HepG2 (cell line): ENCODE measurements around the gene DLG1. TPM values are rescaled to one million over a fixed set of nuclear protein-coding genes. Genes with fewer than 3 reads are reported as not detected.

Experiments
- AHR ChIP-seq: IDR thresholded peaks from 2 replicates; pipeline ENCODE4 v1.6.1; 2018; ENCODE audit warnings: missing genetic modification reagents, missing compliant biosample characterization
- AKNA ChIP-seq: sonication (generic); formaldehyde crosslinking; IDR thresholded peaks from 2 replicates; pipeline ENCODE4 v1.4.0; 2020; ENCODE audit warnings: missing genetic modification reagents, borderline replicate concordance
- CBX5 ChIP-seq: sonication (generic); formaldehyde crosslinking; IDR thresholded peaks from 2 replicates; pipeline ENCODE4 v1.4.0; 2020; ENCODE audit warnings: missing genetic modification reagents, borderline replicate concordance
- CEBPG ChIP-seq: IDR thresholded peaks from 2 replicates; pipeline ENCODE4 v1.6.1; 2016
- CREBL2 ChIP-seq: sonication (generic); formaldehyde crosslinking; IDR thresholded peaks from 2 replicates; pipeline ENCODE4 v1.8.1; 2023; ENCODE audit warnings: missing genetic modification reagents, mild to moderate bottlenecking, borderline replicate concordance
- CREM ChIP-seq, 2 experiments: sonication (generic) in 1 of 2; formaldehyde crosslinking in 1 of 2; IDR thresholded peaks; 2 replicates each; pipeline versions ENCODE4 v1.4.0 to v1.6.1; 2016 to 2020; ENCODE audit warnings: antibody characterized with exemption in 1 of 2, mild to moderate bottlenecking in 1 of 2, missing genetic modification reagents in 1 of 2
- ELK4 ChIP-seq: sonication (generic); formaldehyde crosslinking; IDR thresholded peaks from 2 replicates; pipeline ENCODE4 v1.9.0; 2021; ENCODE audit warnings: missing genetic modification reagents, borderline replicate concordance
- FOXO1 ChIP-seq: sonication (generic); formaldehyde crosslinking; IDR thresholded peaks from 2 replicates; pipeline ENCODE4 v1.4.0; 2020; ENCODE audit warnings: missing genetic modification reagents
- HNRNPK ChIP-seq: fragments of 200-400 bp; formaldehyde crosslinking; IDR thresholded peaks from 2 replicates; pipeline ENCODE4 v1.6.1; 2018; ENCODE audit warnings: low read length, low read depth, moderate library complexity, mild to moderate bottlenecking; ENCODE audit not compliant: poor library complexity, severe bottlenecking
- HOXA3 ChIP-seq: sonication (generic); formaldehyde crosslinking; IDR thresholded peaks from 2 replicates; pipeline ENCODE4 v1.5.0; 2020; ENCODE audit warnings: missing genetic modification reagents
- MLLT10 ChIP-seq: sonication (generic); formaldehyde crosslinking; IDR thresholded peaks from 2 replicates; pipeline ENCODE4 v1.4.0; 2020; ENCODE audit warnings: missing genetic modification reagents
- POGZ ChIP-seq: sonication (generic); formaldehyde crosslinking; IDR thresholded peaks from 2 replicates; pipeline ENCODE4 v1.4.0; 2020; ENCODE audit warnings: mild to moderate bottlenecking, missing genetic modification reagents
- SRF ChIP-seq: IDR thresholded peaks from 2 replicates; pipeline ENCODE4 v1.6.1; 2011; ENCODE audit warnings: mild to moderate bottlenecking, low read depth, low read length, moderate library complexity
- THAP11 ChIP-seq: IDR thresholded peaks from 2 replicates; pipeline ENCODE4 v1.6.1; 2016; ENCODE audit warnings: missing biosample characterization, missing genetic modification reagents
- ZBTB1 ChIP-seq: sonication (generic); formaldehyde crosslinking; IDR thresholded peaks from 2 replicates; pipeline ENCODE4 v1.4.0; 2020; ENCODE audit warnings: missing genetic modification reagents, borderline replicate concordance
- ZMAT5 ChIP-seq: sonication (generic); formaldehyde crosslinking; IDR thresholded peaks from 2 replicates; pipeline ENCODE4 v1.5.0; 2020; ENCODE audit warnings: mild to moderate bottlenecking, low read depth, missing genetic modification reagents, borderline replicate concordance
- ZNF382 ChIP-seq: sonication (generic); formaldehyde crosslinking; IDR thresholded peaks from 2 replicates; pipeline ENCODE4 v1.5.0; 2020; ENCODE audit warnings: missing genetic modification reagents, mild to moderate bottlenecking, borderline replicate concordance
- ZNF451 ChIP-seq: sonication (generic); formaldehyde crosslinking; IDR thresholded peaks from 2 replicates; pipeline ENCODE4 v1.5.0; 2020; ENCODE audit warnings: mild to moderate bottlenecking, missing genetic modification reagents
- ZNF496 ChIP-seq: sonication (generic); formaldehyde crosslinking; IDR thresholded peaks from 2 replicates; pipeline ENCODE4 v1.8.1; 2023; ENCODE audit warnings: mild to moderate bottlenecking, moderate library complexity, missing genetic modification reagents; ENCODE audit not compliant: insufficient replicate concordance
- ZNF713 ChIP-seq: sonication (generic); formaldehyde crosslinking; IDR thresholded peaks from 2 replicates; pipeline ENCODE4 v1.4.0; 2020; ENCODE audit warnings: mild to moderate bottlenecking, missing genetic modification reagents
- ZNF770 ChIP-seq: sonication (generic); formaldehyde crosslinking; IDR thresholded peaks from 2 replicates; pipeline ENCODE4 v1.5.0; 2020; ENCODE audit warnings: mild to moderate bottlenecking, missing genetic modification reagents
- ZNF83 ChIP-seq: sonication (generic); formaldehyde crosslinking; IDR thresholded peaks from 2 replicates; pipeline ENCODE4 v1.4.0; 2020; ENCODE audit warnings: missing genetic modification reagents, mild to moderate bottlenecking, borderline replicate concordance
- ZNF850 ChIP-seq: sonication (generic); formaldehyde crosslinking; conservative IDR thresholded peaks from 2 replicates; pipeline ENCODE4 v1.9.0; 2021; ENCODE audit warnings: mild to moderate bottlenecking, missing genetic modification reagents
- polyA plus RNA-seq, 8 experiments: library from polyadenylated mRNA; depleted of rRNA in 3 of 8; stranded (reverse) in 7 of 8; unstranded in 1 of 8; fragments of >200 nt; fragmentation: Illumina TruSeq in 4 of 8; extraction: Trizol in 4 of 8; gene quantifications; 2 replicates each; pipeline versions ENCODE4 v1.2.1 to v1.2.3, GENCODE V29; 2011 to 2016; ENCODE audit warnings: low read depth in 4 of 8, missing spikeins in 1 of 8, mixed read lengths in 1 of 8; ENCODE audit not compliant: insufficient read depth in 1 of 8
- total RNA-seq, 5 experiments: library from RNA; depleted of rRNA; stranded (reverse); fragments of >200 nt; fragmentation: Illumina TruSeq; extraction: Trizol; gene quantifications; 2 replicates each; pipeline ENCODE4 v1.2.3, GENCODE V29; 2016; ENCODE audit warnings: low read depth in 1 of 5

Gene DLG1
- total and polyA plus RNA-seq, 2 of the 13 experiments (the other 11 are each of a cell fraction or from before 2014, with no cell fraction given) = 30.5 to 104 TPM

GRCh38 chr3:197206913-197207312, 91.5 kb downstream of the DLG1 start (continued):
- TF ChIP-seq ZNF770 (CRISPR knock-in tag) (no peak), ZNF850 (CRISPR knock-in tag) (no peak), ZNF382 (CRISPR knock-in tag) (no peak), CEBPG (peak; percentile 52), CREM (IDR thresholded peaks at IDR 0.05) (no peak), CREM (CRISPR knock-in tag; IDR thresholded peaks at IDR 0.05) (no peak), ZNF451 (CRISPR knock-in tag) (no peak), HNRNPK (no peak), ZNF713 (no peak), CBX5 (no peak), ZBTB1 (CRISPR knock-in tag) (no peak), AHR (CRISPR knock-in tag) (no peak), HOXA3 (CRISPR knock-in tag) (peak; percentile 45; the same call in 1 of the 2 replicates), THAP11 (CRISPR knock-in tag) (no peak), ZNF83 (CRISPR knock-in tag) (no peak), ZMAT5 (no peak), ZNF496 (no peak), FOXO1 (CRISPR knock-in tag) (no peak), POGZ (CRISPR knock-in tag) (peak; percentile 68), ELK4 (CRISPR knock-in tag) (no peak), CREBL2 (CRISPR knock-in tag) (no peak), MLLT10 (CRISPR knock-in tag) (no peak), SRF (no peak), AKNA (CRISPR knock-in tag) (no peak)
